GM21786 (cell line): ENCODE results near the gene YEATS2.
"Not testable (repeated sequence)": the region's sequence is repeated elsewhere in the genome, so short reads cannot be mapped to it uniquely, and the experiment has no call there.

Experiments used
- ATAC-seq: cut with Tn5 transposase; IDR thresholded peaks from one replicate; pipeline ENCODE4 v1.9.1; 2021; ENCODE audit not compliant: unreplicated experiment

Gene YEATS2

DNA sequence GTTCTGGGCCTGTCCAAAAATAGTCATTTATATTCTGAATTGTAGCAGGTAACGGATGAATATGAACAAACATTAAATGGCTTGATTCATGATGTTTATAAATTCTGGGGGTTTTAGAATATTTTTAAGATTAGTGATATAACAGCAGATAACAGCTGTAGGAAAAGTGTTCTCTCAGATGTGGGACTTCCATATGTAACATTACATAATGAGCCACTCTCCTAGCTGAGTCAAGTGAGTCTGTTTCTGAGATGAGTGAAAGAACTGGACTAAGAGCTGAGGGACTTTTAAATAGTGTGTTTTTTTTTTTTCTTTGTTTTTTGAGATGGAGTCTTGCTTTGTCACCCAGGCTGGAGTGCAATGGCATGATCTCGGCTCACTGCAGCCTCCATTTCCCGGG is 13.9 kb downstream of the YEATS2 start:
- no peak for ATAC-seq

- no peak for ATAC-seq
Measured at GRCh38 chr3:183714622-183715021, 17.0 kb downstream of the YEATS2 start.

DNA sequence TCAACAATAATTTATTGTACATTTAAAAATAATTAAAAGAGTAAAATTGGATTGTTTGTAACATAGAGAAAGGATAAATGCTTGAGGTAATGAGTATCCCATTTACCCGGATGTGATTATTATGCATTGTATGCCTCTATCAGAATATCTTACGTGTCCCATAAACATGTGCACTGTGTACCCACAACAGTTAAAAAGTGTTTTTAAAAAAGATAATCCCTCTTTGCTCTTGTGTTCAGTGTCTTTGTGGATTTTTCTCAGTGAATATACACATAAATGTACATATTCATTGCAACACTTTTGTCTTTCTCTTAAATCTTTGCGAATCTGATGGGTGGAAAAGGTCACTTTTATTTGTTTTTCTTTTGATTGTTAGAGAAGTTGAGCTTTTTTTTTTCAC is 20.4 kb downstream of the YEATS2 start:
- ATAC-seq, result no peak

GRCh38 chr3:183725387-183725786 is 27.8 kb downstream of the YEATS2 start:
- ATAC-seq, result no peak

- ATAC-seq, result no peak
Measured at GRCh38 chr3:183728204-183728603, 30.6 kb downstream of the YEATS2 start.

GRCh38 chr3:183730361-183730760 is 32.8 kb downstream of the YEATS2 start:
- ATAC-seq, result no peak

DNA sequence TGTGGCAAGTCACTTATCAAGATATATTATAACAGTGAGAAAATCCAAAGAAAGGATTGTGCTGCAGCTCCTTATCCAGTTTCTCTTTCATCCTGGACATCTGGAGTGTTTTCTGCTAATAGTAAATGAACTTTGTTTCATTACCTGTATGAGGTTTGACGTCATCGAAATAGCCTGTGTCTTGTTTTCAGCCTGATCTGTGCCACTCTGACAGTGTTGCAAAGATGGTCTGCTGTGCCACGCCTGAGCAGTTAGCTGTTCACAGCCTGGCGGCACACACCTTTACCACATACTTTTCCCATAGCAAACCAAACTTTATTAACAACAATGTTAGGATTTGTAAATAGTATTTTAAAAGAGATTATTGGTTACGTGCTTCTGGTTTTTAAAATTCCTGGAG is 34.0 kb downstream of the YEATS2 start:
- no peak for ATAC-seq

- no peak for ATAC-seq
Measured at GRCh38 chr3:183733553-183733952, 36.0 kb downstream of the YEATS2 start.

GRCh38 chr3:183734750-183735494 is 37.3 kb downstream of the YEATS2 start:
- ATAC-seq, result no peak

DNA sequence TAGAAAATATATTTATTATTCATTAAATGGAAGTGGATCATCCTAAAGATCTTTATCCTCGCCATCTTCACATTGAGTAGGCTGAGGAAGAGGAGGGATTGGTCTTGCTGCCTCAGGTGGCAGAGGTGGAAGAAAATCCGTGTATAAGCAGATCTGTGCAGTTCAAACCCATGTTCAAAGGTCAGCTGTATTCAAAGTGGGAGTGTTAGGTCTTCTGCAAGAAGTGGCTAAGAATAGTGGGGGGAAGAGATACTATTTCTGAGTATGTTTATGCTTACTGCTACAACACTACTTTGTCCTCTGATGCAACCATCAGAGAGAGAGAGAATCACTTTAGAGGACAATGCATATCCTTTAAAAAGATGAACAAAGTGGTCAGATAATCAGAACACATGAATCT is 39.5 kb downstream of the YEATS2 start:
- no peak for ATAC-seq

- ATAC-seq, result not testable (repeated sequence)
Measured at GRCh38 chr3:183740154-183740553, 42.6 kb downstream of the YEATS2 start.

DNA sequence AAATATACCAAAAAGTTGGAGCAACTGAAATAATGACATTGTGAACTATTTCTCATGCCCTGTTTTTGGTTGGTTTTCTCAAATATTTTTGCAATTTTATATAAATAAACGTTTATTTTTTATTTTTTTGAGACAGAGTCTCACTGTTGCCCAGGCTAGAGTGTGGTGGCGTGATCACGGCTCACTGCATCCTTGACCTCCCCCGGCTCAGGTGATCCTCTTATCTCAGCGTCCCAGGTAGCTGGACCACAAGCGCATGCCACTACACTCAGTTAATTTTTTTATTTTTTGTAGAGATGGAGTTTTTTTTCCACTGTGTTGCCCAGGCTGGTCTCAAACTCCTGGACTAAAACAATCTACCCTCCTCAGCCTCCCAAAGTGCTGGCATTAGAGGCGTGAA is 45.6 kb downstream of the YEATS2 start:
- ATAC-seq, result no peak

DNA sequence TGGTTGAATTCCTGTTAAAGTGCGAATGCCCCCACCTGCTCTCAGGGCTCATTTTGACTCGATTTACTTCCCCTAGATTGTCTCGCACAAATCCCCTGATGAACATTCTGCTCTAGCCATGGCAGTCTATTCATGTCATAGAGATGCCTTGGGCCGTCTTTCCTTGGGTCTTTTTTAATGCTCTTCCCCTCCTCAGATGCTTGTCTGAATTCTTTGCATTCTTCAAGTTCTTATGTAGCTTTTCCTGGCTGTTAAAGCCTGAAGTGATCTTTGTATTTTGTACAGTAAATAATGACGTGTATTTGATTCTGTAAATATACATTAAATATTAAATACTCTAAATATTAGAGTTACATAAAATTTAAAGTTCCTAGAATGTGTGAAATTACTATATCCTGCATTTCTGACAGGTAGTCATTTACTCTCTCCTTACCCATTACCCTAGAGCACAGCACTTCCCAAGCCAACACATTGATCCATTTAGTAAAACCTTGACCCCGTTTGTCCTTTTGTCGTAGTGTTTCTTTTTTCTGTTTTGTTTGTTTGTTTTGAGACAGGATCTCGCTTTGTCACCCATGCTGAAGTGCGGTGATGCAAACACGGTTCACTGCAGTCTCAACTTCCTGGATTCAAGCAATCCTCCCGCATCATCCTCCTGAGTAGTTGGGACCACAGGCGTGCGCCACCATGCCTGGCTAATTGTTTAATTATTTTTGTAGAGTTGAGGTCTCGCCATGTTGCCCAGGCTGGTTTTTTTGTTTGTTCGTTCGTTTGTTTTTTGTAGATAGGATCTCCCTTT is 47.9 kb downstream of the YEATS2 start:
- ATAC-seq, result no peak

DNA sequence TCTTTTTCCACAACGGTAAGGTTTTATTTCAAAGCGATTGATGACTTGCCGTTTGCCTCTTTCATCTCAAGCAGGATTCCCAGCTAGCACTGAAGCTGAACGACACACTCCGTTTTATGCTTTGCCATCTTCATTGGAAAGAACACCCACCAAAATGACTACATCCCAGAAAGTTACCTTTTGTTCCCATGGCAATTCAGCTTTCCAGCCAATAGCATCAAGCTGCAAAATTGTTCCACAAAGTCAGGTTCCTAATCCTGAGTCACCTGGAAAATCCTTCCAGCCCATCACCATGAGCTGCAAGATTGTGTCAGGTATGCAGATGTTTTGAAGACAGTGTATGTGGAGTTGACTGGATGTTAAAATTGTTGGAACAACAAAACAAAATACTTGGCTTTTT is 56.5 kb downstream of the YEATS2 start:
- no peak for ATAC-seq

- no peak for ATAC-seq
Measured at GRCh38 chr3:183762304-183762703, 64.7 kb downstream of the YEATS2 start.

DNA sequence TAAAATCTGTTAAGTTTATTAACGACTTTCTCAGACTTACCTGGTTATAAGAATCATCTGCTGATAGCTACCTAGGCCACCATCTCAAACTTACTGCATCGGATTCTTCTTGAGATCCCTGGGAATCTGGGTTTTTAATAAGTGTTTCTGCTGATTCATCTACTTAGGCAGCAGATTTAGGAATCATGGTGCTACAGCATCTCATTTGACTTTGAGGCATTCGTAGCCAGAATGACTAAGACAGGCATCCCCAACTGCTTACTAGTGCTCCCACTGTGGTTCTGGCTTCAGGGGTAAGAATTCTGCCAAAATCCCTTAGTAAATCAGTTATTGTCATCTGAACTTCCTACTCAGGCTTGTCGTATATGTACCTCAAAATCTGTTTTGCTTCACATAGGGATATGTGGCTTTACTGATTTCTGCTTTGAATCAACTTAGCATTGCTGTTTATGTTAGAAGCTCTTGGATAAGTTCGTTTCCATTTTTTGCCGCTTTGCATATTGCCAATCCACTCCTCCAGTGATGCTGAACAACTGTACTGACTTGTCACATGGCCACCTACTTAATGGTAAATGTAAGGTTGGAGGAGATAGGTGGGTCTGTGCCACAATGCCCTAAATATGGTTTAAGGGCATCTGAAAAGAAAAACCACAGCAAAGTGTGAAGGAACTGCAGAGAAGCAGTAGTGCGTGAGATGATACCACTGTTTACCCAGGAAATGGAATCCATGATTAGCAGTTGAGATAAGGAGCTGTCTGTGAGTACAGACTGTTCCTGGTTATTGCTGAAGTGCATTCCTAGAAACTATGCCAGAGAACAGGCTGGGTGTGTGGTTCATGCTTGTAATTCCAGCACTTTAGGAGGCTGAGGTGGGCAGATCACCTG is 67.5 kb downstream of the YEATS2 start:
- no peak for ATAC-seq

DNA sequence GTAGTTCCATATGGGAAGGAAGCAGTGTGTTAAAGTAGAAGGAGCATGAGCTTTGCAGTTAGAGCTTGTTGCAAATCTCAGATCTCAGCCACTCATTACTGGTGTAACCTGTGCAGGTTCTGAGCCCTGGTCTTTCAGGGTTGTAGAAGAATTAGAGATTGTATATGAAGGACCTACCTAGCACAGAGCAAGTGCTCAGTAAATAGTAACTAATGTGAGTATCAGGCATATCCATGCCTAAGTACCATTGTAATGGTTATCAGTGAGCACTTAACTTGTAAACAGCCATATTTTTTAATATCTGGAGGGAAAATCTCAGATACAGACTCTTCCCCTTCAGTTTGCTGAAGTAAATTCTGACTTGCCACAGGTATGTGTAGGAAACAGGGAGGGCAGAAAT is 68.5 kb downstream of the YEATS2 start:
- ATAC-seq, result no peak

DNA sequence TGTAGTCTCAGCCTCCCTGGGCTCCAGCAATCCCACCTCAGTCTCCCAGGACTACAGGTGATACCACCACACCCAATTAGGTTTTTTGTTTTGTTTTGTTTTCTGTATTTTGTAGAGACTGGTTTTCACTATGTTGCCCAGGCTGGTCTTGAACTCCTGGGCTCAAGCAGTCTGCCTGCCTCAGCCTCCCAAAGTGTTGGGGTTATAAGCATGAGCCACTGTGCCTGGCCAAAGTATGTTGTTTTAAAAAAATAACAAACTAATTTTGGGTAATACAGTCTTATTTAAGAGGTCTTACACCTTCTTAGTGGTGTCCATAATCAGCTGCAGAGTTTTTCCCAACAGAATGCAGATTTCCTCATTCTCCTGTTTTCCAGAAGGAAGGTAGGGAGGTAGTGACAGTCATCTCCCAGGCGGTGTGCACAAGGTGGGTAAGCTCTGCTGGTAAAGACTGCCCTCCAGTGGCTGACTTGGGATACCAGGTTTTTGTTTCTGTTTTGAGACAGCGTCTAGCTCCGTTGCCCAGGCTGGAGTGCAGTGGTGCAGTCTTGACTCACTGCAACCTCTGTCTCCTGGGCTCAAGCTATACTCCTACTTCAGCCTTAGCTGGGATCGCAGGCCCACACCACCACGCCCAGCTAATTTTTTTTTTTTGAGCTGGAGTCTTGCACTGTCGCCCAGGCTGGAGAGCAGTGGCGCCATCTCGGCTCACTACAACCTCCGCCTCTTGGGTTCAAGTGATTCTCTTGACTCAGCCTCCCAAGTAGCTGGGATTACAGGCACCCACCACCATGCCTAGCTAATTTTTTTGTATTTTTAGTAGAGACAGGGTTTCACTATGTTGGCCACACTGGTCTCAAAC is 69.4 kb downstream of the YEATS2 start:
- peak; percentile 71 for ATAC-seq

DNA sequence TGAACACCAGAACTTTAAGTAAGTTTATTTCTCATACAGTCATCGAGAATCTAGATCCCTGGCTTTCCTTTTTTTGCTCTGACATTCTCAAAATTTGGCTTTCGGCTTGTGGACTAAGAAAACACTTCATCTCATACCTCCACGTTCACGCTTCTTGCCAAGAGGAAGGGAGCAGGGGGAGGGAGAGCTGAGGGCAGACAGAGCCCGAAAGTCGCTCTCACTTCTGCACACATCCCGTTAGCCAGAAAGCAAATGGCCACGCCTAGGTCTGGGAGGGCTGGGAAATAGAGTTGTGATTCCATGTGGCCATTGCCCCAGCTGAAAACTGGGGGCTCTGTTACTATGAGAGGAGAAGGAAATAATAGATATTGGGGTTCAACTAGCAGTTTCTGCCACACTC is 70.5 kb downstream of the YEATS2 start:
- no peak for ATAC-seq

DNA sequence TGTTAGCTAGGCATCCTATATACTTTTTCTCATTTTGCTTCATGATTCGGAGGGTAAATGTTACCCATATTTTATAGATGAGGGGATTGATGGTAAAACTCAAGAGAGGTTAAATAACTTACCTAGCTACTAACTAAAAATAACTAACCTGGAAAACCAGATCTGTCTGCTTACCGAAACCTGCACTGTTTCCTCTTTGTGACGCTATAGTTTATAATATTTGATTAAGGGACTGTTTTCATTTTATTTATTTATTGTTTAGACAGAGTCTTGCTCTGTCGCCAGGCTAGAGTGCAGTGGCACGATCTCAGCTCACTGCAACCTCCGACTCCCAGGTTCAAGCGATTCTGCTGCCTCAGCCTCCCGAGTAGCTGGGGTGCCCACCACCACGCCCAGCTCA is 71.9 kb downstream of the YEATS2 start:
- no peak for ATAC-seq

GRCh38 chr3:183774631-183775030 is 77.0 kb downstream of the YEATS2 start:
- ATAC-seq, result no peak
